ENCODE results near the gene AK8.

Gene AK8

GRCh38 chr9:132887181-132888120 lies 9.4 kb upstream of the AK8 start:
- DNase-seq (ENCODE audit: low read depth in 2 of 2): no peak

- DNase-seq (ENCODE audit: low read depth in 2 of 2): no peak
Observed at GRCh38 chr9:132886334-132886725, 8.2 kb upstream of the AK8 start.

GRCh38 chr9:132885720-132886333 lies 7.7 kb upstream of the AK8 start:
- no peak for DNase-seq (ENCODE audit: low read depth in 2 of 2)

GRCh38 chr9:132883349-132884294 lies 5.5 kb upstream of the AK8 start:
- no peak for DNase-seq (ENCODE audit: low read depth in 2 of 2)

GRCh38 chr9:132882616-132883015 lies 4.5 kb upstream of the AK8 start:
- no peak for DNase-seq (ENCODE audit: low read depth in 2 of 2)

GRCh38 chr9:132881826-132882225 lies 3.7 kb upstream of the AK8 start:
- DNase-seq (ENCODE audit: low read depth in 2 of 2): no peak

GRCh38 chr9:132880324-132880661 lies 2.2 kb upstream of the AK8 start:
- DNase-seq (ENCODE audit: low read depth in 2 of 2): no peak

- DNase-seq (ENCODE audit: low read depth in 2 of 2): no peak
Observed at GRCh38 chr9:132879457-132880323, 1.6 kb upstream of the AK8 start.

GRCh38 chr9:132878695-132879456 lies 792 bp upstream of the AK8 start, which contains the start of gene SPACA9:
Gene SPACA9, plus strand, starts transcription at chr9:132878898. Its CDS starts 5,050 bp downstream, at chr9:132883948.
- peak; percentile 5 to 8 for DNase-seq (ENCODE audit: low read depth in 2 of 2)

- DNase-seq (ENCODE audit: low read depth in 2 of 2): no peak
Observed at GRCh38 chr9:132877458-132877823, 643 bp downstream of the AK8 start.

GRCh38 chr9:132876849-132877248 lies 1.2 kb downstream of the AK8 start:
- no peak for DNase-seq (ENCODE audit: low read depth in 2 of 2)

GRCh38 chr9:132875159-132875558 lies 2.9 kb downstream of the AK8 start:
- DNase-seq (ENCODE audit: low read depth in 2 of 2): no peak

- no peak for DNase-seq (ENCODE audit: low read depth in 2 of 2)
Observed at GRCh38 chr9:132873403-132873802, 4.7 kb downstream of the AK8 start.

- no peak for DNase-seq (ENCODE audit: low read depth in 2 of 2)
Observed at GRCh38 chr9:132869266-132869665, 8.8 kb downstream of the AK8 start.

GRCh38 chr9:132866898-132867297 lies 11.2 kb downstream of the AK8 start:
- no peak for DNase-seq (ENCODE audit: low read depth in 2 of 2)

- no peak for DNase-seq (ENCODE audit: low read depth in 2 of 2)
Observed at GRCh38 chr9:132864691-132865090, 13.4 kb downstream of the AK8 start.

- DNase-seq (ENCODE audit: low read depth in 2 of 2): no peak
Observed at GRCh38 chr9:132864277-132864676, 13.8 kb downstream of the AK8 start.

GRCh38 chr9:132863096-132863495 lies 15.0 kb downstream of the AK8 start:
- DNase-seq (ENCODE audit: low read depth in 2 of 2): no peak

GRCh38 chr9:132862533-132862932 lies 15.6 kb downstream of the AK8 start:
- no peak for DNase-seq (ENCODE audit: low read depth in 2 of 2)

- DNase-seq (ENCODE audit: low read depth in 2 of 2): no peak
Observed at GRCh38 chr9:132861666-132862065, 16.4 kb downstream of the AK8 start.

All from fibroblast of skin of left biceps (primary cell).